ENCODE data around the gene ENTREP1. TPM values are rescaled to one million over a fixed set of nuclear protein-coding genes. Genes with fewer than 3 reads are reported as not detected.

Gene ENTREP1
- total RNA-seq, 2 experiments from 2014 or later, result not detected

DNA sequence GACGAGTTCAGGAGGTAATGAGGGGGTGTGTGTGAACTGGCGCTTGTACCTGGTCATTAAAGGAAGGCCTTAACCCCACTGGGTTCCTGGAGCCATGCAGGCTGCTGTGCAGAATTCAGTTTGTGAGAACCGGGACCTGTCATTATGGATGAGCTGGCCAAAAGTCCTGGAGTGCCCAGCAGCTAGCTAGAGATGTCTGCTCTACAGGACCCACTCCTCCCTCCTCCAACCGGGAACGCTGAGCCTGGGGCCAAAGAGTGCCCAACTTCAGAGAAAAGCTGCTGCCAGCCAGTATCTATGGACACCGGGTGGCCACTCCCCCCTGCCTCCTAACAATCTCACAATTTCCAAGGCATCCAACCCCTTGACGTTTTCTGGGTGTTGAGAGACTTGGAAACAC lies 1.2 kb downstream of the ENTREP1 start:
- H3K36me3 ChIP-seq (ENCODE audit: insufficient read depth, low read length), result no peaks in the 10 kb centered on the region
- no peak for DNase-seq (ENCODE audit: low spot score)
- ChIA-PET POLR2A (interaction anchor here (0.7 kb wide), 1 partner anchor 21 kb away, joined by 8 read pairs; no protein-coding TSS in a partner anchor), CTCF (ENCODE audit: unreplicated experiment) (no interaction called here)
- H3K27ac ChIP-seq (ENCODE audit: low read depth, low read length, poor library complexity, severe bottlenecking), result no peak overlapping the region
- no peak for TF ChIP-seq EZH2phosphoT487 (IDR thresholded peaks at IDR 0.05; ENCODE audit: borderline replicate concordance, low read depth, low read length)
- TF ChIP-seq, protein P1, sequence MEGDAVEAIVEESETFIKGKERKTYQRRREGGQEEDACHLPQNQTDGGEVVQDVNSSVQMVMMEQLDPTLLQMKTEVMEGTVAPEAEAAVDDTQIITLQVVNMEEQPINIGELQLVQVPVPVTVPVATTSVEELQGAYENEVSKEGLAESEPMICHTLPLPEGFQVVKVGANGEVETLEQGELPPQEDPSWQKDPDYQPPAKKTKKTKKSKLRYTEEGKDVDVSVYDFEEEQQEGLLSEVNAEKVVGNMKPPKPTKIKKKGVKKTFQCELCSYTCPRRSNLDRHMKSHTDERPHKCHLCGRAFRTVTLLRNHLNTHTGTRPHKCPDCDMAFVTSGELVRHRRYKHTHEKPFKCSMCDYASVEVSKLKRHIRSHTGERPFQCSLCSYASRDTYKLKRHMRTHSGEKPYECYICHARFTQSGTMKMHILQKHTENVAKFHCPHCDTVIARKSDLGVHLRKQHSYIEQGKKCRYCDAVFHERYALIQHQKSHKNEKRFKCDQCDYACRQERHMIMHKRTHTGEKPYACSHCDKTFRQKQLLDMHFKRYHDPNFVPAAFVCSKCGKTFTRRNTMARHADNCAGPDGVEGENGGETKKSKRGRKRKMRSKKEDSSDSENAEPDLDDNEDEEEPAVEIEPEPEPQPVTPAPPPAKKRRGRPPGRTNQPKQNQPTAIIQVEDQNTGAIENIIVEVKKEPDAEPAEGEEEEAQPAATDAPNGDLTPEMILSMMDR (conservative IDR thresholded peaks at IDR 0.05; ENCODE audit: low read length), result no peak
- intact Hi-C loops (cut with micrococcal nuclease; ENCODE audit: unreplicated experiment), result no loop called here
- no peak overlapping the region for H3K4me3 ChIP-seq (ENCODE audit: low read depth, low read length, poor library complexity, severe bottlenecking)
- no peaks in the 10 kb centered on the region for H3K4me1 ChIP-seq (ENCODE audit: insufficient read depth, low read length, poor library complexity, severe bottlenecking)
- no peaks in the 10 kb centered on the region for H3K79me2 ChIP-seq (ENCODE audit: insufficient read depth, low read depth, low read length)
- no TSS peak for BruUV-seq (replicated peaks)
- H3K9me2 ChIP-seq (ENCODE audit: insufficient read depth, low read length), result no peaks in the 10 kb centered on the region
- no peaks in the 10 kb centered on the region for H4K20me1 ChIP-seq (ENCODE audit: insufficient read depth, low read length)
- no peak overlapping the region for H2AFZ ChIP-seq (ENCODE audit: low read length)
- no peaks in the 10 kb centered on the region for H3K9me3 ChIP-seq (ENCODE audit: low read length)
- no peak overlapping the region for H3K4me2 ChIP-seq (ENCODE audit: low read length)

DNA sequence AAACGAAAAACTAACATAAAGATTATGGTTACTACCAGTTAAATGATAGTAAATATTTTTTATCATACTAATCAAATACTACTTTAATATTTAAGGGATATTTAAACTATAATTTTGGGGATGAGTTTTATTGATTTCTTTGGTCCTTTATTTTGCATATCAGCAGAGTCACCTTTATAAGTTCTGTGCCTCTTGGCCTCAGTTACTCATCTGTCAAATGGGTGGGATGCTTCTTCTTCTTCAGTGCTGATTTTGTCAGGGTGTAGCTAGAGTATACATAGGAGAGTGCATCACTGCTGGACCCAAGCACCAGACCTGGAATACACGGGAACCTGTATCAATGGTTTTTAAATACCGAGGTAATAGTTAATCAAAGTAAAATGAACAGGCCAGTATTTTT lies 5.6 kb downstream of the ENTREP1 start:
- no peak for TF ChIP-seq EZH2phosphoT487 (IDR thresholded peaks at IDR 0.05; ENCODE audit: borderline replicate concordance, low read depth, low read length)
- TF ChIP-seq, protein P1 (conservative IDR thresholded peaks at IDR 0.05; ENCODE audit: low read length), result no peak
- no peak overlapping the region for H2AFZ ChIP-seq (ENCODE audit: low read length)
- POLR2A ChIA-PET, result interaction anchor here (0.6 kb wide), 2 partner anchors 226 to 420 kb away, joined by 3 read pairs; no protein-coding TSS in a partner anchor
- no TSS peak for BruUV-seq (replicated peaks)
- H3K4me3 ChIP-seq (ENCODE audit: low read depth, low read length, poor library complexity, severe bottlenecking), result no peak overlapping the region
- no peak for DNase-seq (ENCODE audit: low spot score)
- CTCF ChIA-PET (ENCODE audit: unreplicated experiment), result no interaction called here
- H3K79me2 ChIP-seq (ENCODE audit: insufficient read depth, low read depth, low read length), result no peaks in the 10 kb centered on the region
- H3K9me2 ChIP-seq (ENCODE audit: insufficient read depth, low read length), result no peaks in the 10 kb centered on the region
- H3K9me3 ChIP-seq (ENCODE audit: low read length), result no peaks in the 10 kb centered on the region
- intact Hi-C loops (cut with micrococcal nuclease; ENCODE audit: unreplicated experiment), result no loop called here
- no peaks in the 10 kb centered on the region for H4K20me1 ChIP-seq (ENCODE audit: insufficient read depth, low read length)
- H3K4me2 ChIP-seq (ENCODE audit: low read length), result no peak overlapping the region
- no peak overlapping the region for H3K27ac ChIP-seq (ENCODE audit: low read depth, low read length, poor library complexity, severe bottlenecking)
- H3K36me3 ChIP-seq (ENCODE audit: insufficient read depth, low read length), result no peaks in the 10 kb centered on the region
- no peaks in the 10 kb centered on the region for H3K4me1 ChIP-seq (ENCODE audit: insufficient read depth, low read length, poor library complexity, severe bottlenecking)

- ChIA-PET CTCF (ENCODE audit: unreplicated experiment) (no interaction called here), POLR2A (interaction anchor here (0.6 to 1.6 kb wide), 2 partner anchors 33 to 226 kb away, joined by 3 read pairs; no protein-coding TSS in a partner anchor)
- Histone ChIP-seq H3K79me2 (ENCODE audit: insufficient read depth, low read depth, low read length) (no peaks in the 10 kb centered on the region), H3K4me2 (ENCODE audit: low read length) (no peak overlapping the region), H4K20me1 (ENCODE audit: insufficient read depth, low read length) (no peaks in the 10 kb centered on the region), H3K27ac (ENCODE audit: low read depth, low read length, poor library complexity, severe bottlenecking) (no peak overlapping the region), H3K9me3 (ENCODE audit: low read length) (no peaks in the 10 kb centered on the region), H3K4me3 (ENCODE audit: low read depth, low read length, poor library complexity, severe bottlenecking) (no peak overlapping the region), H3K9me2 (ENCODE audit: insufficient read depth, low read length) (no peaks in the 10 kb centered on the region), H2AFZ (ENCODE audit: low read length) (no peak overlapping the region), H3K4me1 (ENCODE audit: insufficient read depth, low read length, poor library complexity, severe bottlenecking) (no peaks in the 10 kb centered on the region), H3K36me3 (ENCODE audit: insufficient read depth, low read length) (no peaks in the 10 kb centered on the region)
- TF ChIP-seq, protein P1 (conservative IDR thresholded peaks at IDR 0.05; ENCODE audit: low read length), result no peak
- TF ChIP-seq EZH2phosphoT487 (IDR thresholded peaks at IDR 0.05; ENCODE audit: borderline replicate concordance, low read depth, low read length), result no peak
- intact Hi-C loops (cut with micrococcal nuclease; ENCODE audit: unreplicated experiment), result no loop called here
- BruUV-seq (replicated peaks), result no TSS peak
- no peak for DNase-seq (ENCODE audit: low spot score)
These were observed 6.4 kb downstream of the ENTREP1 start for GRCh38 chr9:69331444-69331843.
